Measurements from ENCODE around the gene ENAH. TPM values are rescaled to one million over a fixed set of nuclear protein-coding genes. Genes with fewer than 3 reads are reported as not detected.

ENAH gene
- total and polyA plus RNA-seq, 9 of the 15 experiments (the other 6 are each of a cell fraction or from before 2014, with no cell fraction given): 0.03 to 1.2 (median 0.15) TPM

- TF ChIP-seq U2AF1 (optimal IDR thresholded peaks at IDR 0.05; ENCODE audit: low read depth, low read length) (peak; percentile 28), SRSF7 (optimal IDR thresholded peaks at IDR 0.05; ENCODE audit: low read depth, low read length) (no peak), MAX (CRISPR knock-in tag; IDR thresholded peaks at IDR 0.05) (no peak), MAFK (IDR thresholded peaks at IDR 0.05; ENCODE audit: low read length) (no peak), CBX8 (IDR thresholded peaks at IDR 0.05; ENCODE audit: borderline replicate concordance, extremely low read depth, low read depth, low read length, poor library complexity, severe bottlenecking) (no peak), ZNF512 (tag; IDR thresholded peaks at IDR 0.05) (no peak), IRF1 (CRISPR knock-in tag; IDR thresholded peaks at IDR 0.05; ENCODE audit: borderline replicate concordance) (no peak), RBM15 (IDR thresholded peaks at IDR 0.05; ENCODE audit: insufficient read depth, low read length) (no peak)
- TF ChIP-seq, protein P1, sequence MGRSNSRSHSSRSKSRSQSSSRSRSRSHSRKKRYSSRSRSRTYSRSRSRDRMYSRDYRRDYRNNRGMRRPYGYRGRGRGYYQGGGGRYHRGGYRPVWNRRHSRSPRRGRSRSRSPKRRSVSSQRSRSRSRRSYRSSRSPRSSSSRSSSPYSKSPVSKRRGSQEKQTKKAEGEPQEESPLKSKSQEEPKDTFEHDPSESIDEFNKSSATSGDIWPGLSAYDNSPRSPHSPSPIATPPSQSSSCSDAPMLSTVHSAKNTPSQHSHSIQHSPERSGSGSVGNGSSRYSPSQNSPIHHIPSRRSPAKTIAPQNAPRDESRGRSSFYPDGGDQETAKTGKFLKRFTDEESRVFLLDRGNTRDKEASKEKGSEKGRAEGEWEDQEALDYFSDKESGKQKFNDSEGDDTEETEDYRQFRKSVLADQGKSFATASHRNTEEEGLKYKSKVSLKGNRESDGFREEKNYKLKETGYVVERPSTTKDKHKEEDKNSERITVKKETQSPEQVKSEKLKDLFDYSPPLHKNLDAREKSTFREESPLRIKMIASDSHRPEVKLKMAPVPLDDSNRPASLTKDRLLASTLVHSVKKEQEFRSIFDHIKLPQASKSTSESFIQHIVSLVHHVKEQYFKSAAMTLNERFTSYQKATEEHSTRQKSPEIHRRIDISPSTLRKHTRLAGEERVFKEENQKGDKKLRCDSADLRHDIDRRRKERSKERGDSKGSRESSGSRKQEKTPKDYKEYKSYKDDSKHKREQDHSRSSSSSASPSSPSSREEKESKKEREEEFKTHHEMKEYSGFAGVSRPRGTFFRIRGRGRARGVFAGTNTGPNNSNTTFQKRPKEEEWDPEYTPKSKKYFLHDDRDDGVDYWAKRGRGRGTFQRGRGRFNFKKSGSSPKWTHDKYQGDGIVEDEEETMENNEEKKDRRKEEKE (IDR thresholded peaks at IDR 0.05; ENCODE audit: borderline replicate concordance in 1 of 2, control insufficient read depth in 1 of 2, low read depth in 2 of 2, low read length in 1 of 2): no peak
- TF ChIP-seq, protein P2, sequence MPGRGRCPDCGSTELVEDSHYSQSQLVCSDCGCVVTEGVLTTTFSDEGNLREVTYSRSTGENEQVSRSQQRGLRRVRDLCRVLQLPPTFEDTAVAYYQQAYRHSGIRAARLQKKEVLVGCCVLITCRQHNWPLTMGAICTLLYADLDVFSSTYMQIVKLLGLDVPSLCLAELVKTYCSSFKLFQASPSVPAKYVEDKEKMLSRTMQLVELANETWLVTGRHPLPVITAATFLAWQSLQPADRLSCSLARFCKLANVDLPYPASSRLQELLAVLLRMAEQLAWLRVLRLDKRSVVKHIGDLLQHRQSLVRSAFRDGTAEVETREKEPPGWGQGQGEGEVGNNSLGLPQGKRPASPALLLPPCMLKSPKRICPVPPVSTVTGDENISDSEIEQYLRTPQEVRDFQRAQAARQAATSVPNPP (IDR thresholded peaks at IDR 0.05; ENCODE audit: borderline replicate concordance, insufficient read depth, insufficient read length): no peak
- TF ChIP-seq, protein P3, sequence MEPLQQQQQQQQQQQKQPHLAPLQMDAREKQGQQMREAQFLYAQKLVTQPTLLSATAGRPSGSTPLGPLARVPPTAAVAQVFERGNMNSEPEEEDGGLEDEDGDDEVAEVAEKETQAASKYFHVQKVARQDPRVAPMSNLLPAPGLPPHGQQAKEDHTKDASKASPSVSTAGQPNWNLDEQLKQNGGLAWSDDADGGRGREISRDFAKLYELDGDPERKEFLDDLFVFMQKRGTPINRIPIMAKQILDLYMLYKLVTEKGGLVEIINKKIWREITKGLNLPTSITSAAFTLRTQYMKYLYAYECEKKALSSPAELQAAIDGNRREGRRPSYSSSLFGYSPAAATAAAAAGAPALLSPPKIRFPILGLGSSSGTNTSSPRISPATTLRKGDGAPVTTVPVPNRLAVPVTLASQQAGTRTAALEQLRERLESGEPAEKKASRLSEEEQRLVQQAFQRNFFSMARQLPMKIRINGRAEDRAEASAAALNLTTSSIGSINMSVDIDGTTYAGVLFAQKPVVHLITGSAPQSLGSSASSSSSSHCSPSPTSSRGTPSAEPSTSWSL (CRISPR knock-in tag; IDR thresholded peaks at IDR 0.05; ENCODE audit: borderline replicate concordance): 0 out of 2 replicates have a peak, but pooled peaks have one; percentile 6
- TF ChIP-seq, protein P4, sequence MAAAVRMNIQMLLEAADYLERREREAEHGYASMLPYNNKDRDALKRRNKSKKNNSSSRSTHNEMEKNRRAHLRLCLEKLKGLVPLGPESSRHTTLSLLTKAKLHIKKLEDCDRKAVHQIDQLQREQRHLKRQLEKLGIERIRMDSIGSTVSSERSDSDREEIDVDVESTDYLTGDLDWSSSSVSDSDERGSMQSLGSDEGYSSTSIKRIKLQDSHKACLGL (CRISPR knock-in tag; IDR thresholded peaks at IDR 0.05; ENCODE audit: borderline replicate concordance, poor library complexity, severe bottlenecking): no peak
These were observed 177.7 kb downstream of the ENAH start (continued) for GRCh38 chr1:225474986-225475820.
